Calu3 (cell line): ENCODE measurements around the gene PYDC2. TPM values are rescaled to one million over a fixed set of nuclear protein-coding genes. Genes with fewer than 3 reads are reported as not detected.
"Not testable (repeated sequence)": the region's sequence is repeated elsewhere in the genome, so short reads cannot be mapped to it uniquely, and the experiment has no call there.

Source experiments
- BruUV-seq: library from RNA; stranded (reverse); fragments of 400-500 nt; replicated peaks from 2 replicates; lab custom pipeline; 2021; lab: Mats Ljungman, UMichigan
- CTCF ChIA-PET: fragments of 300-600 bp; sonication (Branson Sonifier 250); formaldehyde crosslinking; loops from one replicate; lab custom pipeline; 2022; ENCODE audit warnings: antibody characterized with exemption; lab: Charles Lee
- DNase-seq: peaks from one replicate; pipeline ENCODE4 v3.0.0; 2022
- H3K27ac Mint-ChIP-seq: one replicate; pipeline ENCODE4 v1.8.0; 2022; ENCODE audit warnings: mixed read lengths; ENCODE audit not compliant: unreplicated experiment
- H3K27me3 Mint-ChIP-seq: one replicate; pipeline ENCODE4 v1.8.0; 2022; ENCODE audit warnings: mixed read lengths; ENCODE audit not compliant: unreplicated experiment
- H3K36me3 Mint-ChIP-seq: one replicate; pipeline ENCODE4 v1.8.0; 2022; ENCODE audit warnings: mild to moderate bottlenecking, moderate library complexity, mixed read lengths; ENCODE audit not compliant: insufficient read depth, unreplicated experiment
- H3K4me1 Mint-ChIP-seq: one replicate; pipeline ENCODE4 v1.8.0; 2022; ENCODE audit warnings: mild to moderate bottlenecking, low read depth, mixed read lengths; ENCODE audit not compliant: unreplicated experiment
- H3K4me3 Mint-ChIP-seq: one replicate; pipeline ENCODE4 v1.8.0; 2022; ENCODE audit warnings: mild to moderate bottlenecking, low read depth, moderate library complexity, mixed read lengths; ENCODE audit not compliant: unreplicated experiment
- H3K9me3 Mint-ChIP-seq: one replicate; pipeline ENCODE4 v1.8.0; 2022; ENCODE audit warnings: low read depth, mixed read lengths; ENCODE audit not compliant: unreplicated experiment
- CTCF ChIP-seq: fragments of 200-600 bp; IDR thresholded peaks from one replicate; pipeline ENCODE4 v1.8.0; 2022; ENCODE audit warnings: antibody characterized with exemption; ENCODE audit not compliant: unreplicated experiment
- intact Hi-C: fragments of 100-400 bp; cut with micrococcal nuclease; formaldehyde crosslinking; loops from one replicate; pipeline ENCODE4 v1.10.0; 2022; ENCODE audit not compliant: unreplicated experiment
- total RNA-seq: library from RNA; stranded (reverse); gene quantifications from 2 replicates; pipeline ENCODE4 v1.2.3, GENCODE V29; 2022

Gene PYDC2
- total RNA-seq, 1 experiment from 2014 or later: not detected

GRCh38 chr3:191470545-191470944 is 9.6 kb downstream of the PYDC2 start:
- DNase-seq: no peak
- BruUV-seq: no TSS peak
- CTCF ChIA-PET: interaction anchor here (1.1 kb wide), 1 partner anchor 974 kb away, joined by 3 read pairs; no protein-coding TSS in a partner anchor
- intact Hi-C loops: loop anchor here (10.0 kb wide), 1 partner anchor 1734 kb away; no protein-coding TSS in a partner anchor
- H3K36me3 Mint-ChIP-seq: no peaks in the 10 kb centered on the region
- no peaks in the 10 kb centered on the region for H3K27me3 Mint-ChIP-seq
- peak overlapping the region; percentile 34 for H3K27ac Mint-ChIP-seq
- H3K9me3 Mint-ChIP-seq: no peaks in the 10 kb centered on the region
- H3K4me3 Mint-ChIP-seq: no peak overlapping the region
- H3K4me1 Mint-ChIP-seq: peaks cover 26% of the 10 kb centered on the region
- TF ChIP-seq CTCF: no peak

GRCh38 chr3:191473661-191474198 is 12.8 kb downstream of the PYDC2 start:
- DNase-seq: no peak
- intact Hi-C loops: loop anchor here (10.0 kb wide), 1 partner anchor 1731 kb away; no protein-coding TSS in a partner anchor
- no TSS peak for BruUV-seq
- Mint-ChIP-seq H3K9me3 (no peaks in the 10 kb centered on the region), H3K27me3 (no peaks in the 10 kb centered on the region), H3K36me3 (peaks cover 10% of the 10 kb centered on the region), H3K27ac (no peak overlapping the region), H3K4me1 (peaks cover 45% of the 10 kb centered on the region), H3K4me3 (no peak overlapping the region)
- CTCF ChIA-PET: interaction anchor here (0.6 kb wide), 1 partner anchor 136 kb away, joined by 3 read pairs; no protein-coding TSS in a partner anchor
- TF ChIP-seq CTCF: no peak

- CTCF ChIA-PET: interaction anchor here (1.3 kb wide), 1 partner anchor 41 kb away, joined by 3 read pairs; no protein-coding TSS in a partner anchor
- DNase-seq: peak; percentile 50
- Mint-ChIP-seq H3K4me3 (peak overlapping the region; percentile 6), H3K36me3 (peaks cover 10% of the 10 kb centered on the region), H3K27me3 (no peaks in the 10 kb centered on the region), H3K27ac (peak overlapping the region; percentile 94), H3K9me3 (no peaks in the 10 kb centered on the region), H3K4me1 (peaks cover 43% of the 10 kb centered on the region)
- BruUV-seq: no TSS peak
- TF ChIP-seq CTCF: no peak
- intact Hi-C loops: loop anchor here (2.0 to 10.0 kb wide), 2 partner anchors 45 to 1729 kb away; no protein-coding TSS in a partner anchor
Measured at GRCh38 chr3:191476066-191476772, 15.3 kb downstream of the PYDC2 start.

GRCh38 chr3:191483994-191484393 is 23.0 kb downstream of the PYDC2 start:
- BruUV-seq, intact Hi-C loops, H3K4me3 Mint-ChIP-seq, CTCF ChIA-PET, H3K9me3 Mint-ChIP-seq, DNase-seq, H3K36me3 Mint-ChIP-seq, H3K27me3 Mint-ChIP-seq: not testable (repeated sequence)
- Mint-ChIP-seq H3K4me1 (peaks cover 26% of the 10 kb centered on the region), H3K27ac (peak overlapping the region; percentile 10)
